Stimulated activated CD8-positive, alpha-beta memory T cell treated with anti-CD3 and anti-CD28 coated beads, Interleukin-15, amount 100 ng/mL, for 24 hours (primary cell): ENCODE results near the gene MPND.
"Not testable (repeated sequence)": the region's sequence is repeated elsewhere in the genome, so short reads cannot be mapped to it uniquely, and the experiment has no call there.

Experiments
- DNase-seq: peaks from one replicate; pipeline ENCODE4 v3.0.0-alpha.2; 2020; ENCODE audit warnings: low read depth

Gene MPND

DNA sequence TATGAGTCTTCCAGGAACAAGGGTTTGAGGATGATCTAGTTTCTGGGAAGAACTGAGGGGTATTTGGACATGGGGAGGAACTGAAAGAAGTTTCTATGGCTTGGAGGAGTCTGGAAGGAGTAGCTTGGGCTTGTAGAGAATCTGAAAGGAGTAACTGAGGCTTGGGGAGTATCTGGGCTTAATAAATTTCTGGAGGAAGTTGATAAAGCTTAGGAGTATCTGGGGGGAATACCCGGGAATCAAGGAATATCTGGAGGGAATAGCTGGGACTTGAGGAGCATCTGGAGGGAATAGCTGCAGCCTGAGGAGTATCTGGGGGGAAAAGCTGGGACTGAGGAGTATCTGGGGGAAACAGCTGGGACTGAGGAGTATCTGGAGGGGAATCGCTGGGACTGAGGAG, 22.9 kb upstream of the MPND start:
- DNase-seq = no peak

- no peak for DNase-seq
These were observed 20.3 kb upstream of the MPND start for GRCh38 chr19:4322942-4323665.

- no peak for DNase-seq
These were observed 19.7 kb upstream of the MPND start for GRCh38 chr19:4323692-4324091.

- no peak for DNase-seq
These were observed 19.1 kb upstream of the MPND start for GRCh38 chr19:4324228-4324627.

DNA sequence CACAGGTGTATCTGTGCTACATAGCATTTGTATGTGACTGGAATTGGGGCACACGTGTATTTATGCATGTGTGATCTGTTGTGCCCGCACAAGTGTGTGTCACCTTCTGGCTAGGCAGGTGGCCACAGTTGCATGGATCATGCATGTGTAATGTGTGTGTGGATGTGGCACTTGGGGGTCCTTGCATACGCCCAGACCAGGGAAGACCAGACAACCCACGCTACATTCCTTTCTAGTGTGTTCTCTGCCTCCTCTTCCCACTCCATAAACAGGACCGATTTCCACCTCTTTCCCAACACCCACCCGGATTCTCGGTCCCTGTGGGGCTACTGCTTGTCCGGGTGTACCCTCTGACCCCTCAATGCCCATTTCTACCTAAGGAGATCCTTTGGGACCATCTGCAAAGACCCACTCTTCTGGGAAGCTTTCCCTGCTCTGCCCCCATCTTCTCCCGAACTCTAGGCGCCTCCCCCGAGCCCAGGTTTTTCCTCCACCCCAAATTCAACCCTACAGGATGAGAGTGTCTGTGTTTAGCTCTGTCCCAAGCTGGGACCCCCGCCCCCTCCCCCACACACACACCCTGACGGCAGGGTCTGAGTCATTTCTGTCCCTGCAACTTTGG, 17.0 kb upstream of the MPND start:
- no peak for DNase-seq

DNA sequence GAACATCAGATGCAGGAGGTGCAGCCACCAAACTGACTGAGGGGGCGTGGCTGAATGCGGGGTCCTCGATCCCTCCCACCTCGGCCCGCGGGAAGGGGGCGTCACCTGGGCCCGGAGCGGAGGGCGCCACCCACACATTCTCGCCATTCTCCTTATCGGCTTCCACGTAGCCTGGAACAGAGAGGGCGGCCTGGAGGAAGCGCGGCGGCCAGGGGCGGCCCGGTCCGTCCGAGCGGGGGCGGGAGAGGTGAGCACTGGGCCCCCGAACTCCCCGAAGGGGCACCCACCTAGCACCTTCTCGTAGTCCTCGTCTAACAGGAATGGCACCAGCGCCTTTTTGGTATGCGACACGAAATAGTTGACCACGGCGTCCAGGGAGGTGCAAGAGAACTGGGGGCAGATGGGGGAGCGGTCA, 16.5 kb upstream of the MPND start:
- no peak for DNase-seq

DNA sequence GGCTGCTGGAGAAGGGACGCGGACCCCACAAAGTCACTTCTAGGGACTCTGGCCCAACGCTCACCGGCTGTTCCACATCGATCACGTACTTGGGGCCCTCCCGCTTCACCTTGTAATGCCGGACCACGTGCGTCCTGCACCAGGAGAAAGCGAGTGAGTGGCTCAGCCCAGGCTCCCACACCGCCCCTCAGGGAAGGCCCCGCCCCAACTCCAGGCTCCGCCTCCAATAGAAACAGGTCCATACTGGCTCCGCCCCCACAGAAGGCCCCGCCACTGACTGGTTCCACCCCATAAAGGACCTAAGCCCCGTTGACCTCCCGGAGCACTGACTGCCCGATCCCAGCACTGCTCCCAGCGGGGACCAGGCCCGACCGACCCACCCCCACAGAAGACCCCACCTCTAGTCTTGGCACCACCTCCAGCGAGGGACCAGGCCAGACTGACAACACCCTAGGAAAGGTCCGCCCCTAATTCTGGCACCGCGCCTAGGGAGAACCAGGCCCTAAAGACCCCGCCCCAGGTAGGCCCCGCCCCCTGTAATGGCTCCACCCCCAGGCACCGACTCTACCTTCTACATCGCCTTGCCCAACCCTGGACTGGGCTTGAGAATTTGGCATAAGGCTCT, 16.0 kb upstream of the MPND start:
- DNase-seq = peak; percentile 52

DNA sequence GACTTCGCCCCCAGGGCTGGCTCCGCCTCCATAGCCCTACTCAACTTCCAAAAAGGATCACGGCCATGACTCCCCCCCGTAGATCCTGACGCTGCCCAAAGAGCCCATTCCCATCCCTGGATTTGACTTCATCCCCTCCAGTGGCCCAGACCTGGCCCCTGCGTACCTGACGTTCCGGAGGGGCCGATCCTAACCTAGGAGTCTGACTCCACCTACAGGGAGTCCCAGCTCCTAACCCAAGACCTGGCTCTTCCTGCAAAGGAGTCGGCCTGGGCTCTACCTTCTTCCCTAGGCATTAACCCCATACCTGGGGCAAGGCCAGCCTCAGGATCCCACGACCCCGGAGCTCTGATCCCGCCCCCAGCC, 15.5 kb upstream of the MPND start:
- no peak for DNase-seq

DNA sequence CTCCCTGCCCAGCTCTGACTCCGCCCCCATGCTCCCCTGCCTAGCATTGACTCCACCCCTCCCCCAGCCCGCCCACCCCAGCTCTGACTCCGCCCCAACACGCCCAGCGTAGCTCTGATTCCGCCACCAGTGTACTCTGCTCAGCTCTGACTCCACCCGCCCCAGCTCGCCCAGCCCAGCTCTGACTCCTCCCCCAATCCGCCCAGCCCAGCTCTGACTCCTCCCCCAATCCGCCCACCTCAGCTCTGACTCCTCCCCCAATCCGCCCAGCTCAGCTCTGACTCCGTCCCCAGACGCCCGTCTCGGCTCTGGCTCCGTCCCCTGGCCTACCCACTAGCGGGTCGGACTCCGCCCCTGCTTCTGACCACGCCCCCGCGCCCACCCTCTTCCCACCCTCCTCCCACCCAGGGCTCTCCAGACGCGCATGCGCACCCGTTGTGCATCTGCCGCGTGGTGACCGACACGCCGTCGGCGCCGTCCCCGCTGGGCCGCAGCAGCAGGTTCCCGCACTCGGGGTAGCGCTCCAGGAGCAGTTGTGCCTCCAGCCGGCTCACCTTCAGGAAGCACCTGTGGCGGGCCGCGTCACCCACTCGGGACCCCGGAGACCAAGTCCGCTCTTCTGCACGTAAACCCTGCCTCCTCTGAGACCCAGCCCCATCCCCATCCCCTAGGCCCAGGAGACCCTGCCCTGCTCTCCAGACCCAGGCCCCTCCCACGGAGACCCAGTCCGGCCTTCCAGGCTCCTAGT, 14.9 kb upstream of the MPND start:
- peak; percentile 97 for DNase-seq

DNA sequence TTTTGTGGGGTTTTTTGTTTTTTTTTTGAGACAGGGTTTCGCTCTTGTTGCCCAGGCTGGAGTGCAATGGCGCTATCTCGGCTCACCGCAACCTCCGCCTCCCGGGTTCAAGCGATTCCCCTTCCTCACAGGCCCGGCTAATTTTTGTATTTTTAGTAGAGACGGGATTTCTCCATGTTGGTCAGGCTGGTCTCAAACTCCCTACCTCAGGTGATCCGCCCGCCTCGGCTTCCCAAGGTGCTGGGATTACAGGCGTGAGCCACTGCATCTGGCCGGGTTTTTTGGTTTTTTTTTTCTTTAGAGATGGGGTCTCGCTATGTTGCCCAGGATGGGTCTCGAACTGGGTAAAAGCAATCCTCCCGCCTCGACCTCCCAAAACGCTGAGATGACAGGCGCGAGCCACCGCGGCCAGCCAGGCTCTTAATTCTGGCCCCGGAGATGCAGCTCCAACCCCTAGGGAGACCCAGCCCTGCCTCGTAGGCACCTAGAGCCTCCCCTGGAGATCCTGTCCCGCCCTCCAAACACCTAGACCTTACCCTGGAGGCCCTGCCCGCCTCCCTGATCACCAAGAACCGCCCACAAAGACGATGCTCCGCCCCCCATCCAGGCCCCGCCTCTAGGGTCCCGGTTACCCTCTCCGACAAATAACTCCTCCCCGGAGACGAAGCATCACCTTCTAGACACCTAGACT, 14.2 kb upstream of the MPND start:
- not testable (repeated sequence) for DNase-seq

- DNase-seq = no peak
These were observed 13.5 kb upstream of the MPND start for GRCh38 chr19:4329858-4330257.

- no peak for DNase-seq
These were observed 8.3 kb upstream of the MPND start for GRCh38 chr19:4334929-4335570.

DNA sequence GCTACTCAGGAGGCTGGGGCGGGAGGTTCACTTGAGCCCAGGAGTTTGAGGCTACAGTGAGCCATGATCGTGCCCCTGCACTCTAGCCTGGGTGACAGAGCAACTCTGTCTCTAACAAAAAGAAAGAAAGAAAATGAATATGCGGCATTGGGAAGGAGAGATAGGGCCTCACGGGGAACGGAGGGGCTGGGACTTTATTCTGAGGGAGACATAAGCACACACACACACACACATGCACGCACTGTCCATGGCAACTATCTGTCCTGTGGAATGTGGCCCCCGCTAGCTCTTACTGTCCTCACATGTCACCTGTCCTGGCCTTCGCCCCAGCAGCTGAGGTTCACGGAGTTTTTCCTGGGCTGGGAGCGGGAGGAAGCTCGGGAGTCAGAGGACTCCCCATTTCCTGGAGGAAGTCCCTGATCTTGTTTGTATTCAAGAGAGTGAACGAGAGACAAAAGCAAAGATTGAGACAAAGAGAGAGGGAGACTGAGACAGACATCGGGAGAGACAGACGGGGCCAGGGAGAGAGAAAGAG, 5.4 kb upstream of the MPND start:
- DNase-seq = no peak

GRCh38 chr19:4338441-4339355, 4.7 kb upstream of the MPND start, which contains the start of gene STAP2:
TSS of gene STAP2 (minus strand) at chr19:4338827. CDS start at chr19:4338753, 74 bp downstream.
- DNase-seq = no peak

DNA sequence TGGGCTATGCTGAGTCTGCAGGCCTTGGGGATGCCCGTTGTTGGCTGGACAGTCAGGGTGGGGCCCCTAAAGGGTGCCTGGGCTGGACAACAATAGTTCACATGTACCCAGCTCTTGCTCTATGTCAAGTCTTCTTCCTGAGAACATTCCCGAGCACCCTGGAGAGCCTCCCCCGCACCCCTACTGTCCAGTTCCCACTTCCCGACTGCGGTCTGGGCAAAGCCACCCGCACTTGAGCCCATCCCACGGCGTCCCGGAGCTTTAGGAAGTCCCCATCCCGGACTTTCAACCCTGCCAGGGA, 1.1 kb upstream of the MPND start:
- no peak for DNase-seq

DNA sequence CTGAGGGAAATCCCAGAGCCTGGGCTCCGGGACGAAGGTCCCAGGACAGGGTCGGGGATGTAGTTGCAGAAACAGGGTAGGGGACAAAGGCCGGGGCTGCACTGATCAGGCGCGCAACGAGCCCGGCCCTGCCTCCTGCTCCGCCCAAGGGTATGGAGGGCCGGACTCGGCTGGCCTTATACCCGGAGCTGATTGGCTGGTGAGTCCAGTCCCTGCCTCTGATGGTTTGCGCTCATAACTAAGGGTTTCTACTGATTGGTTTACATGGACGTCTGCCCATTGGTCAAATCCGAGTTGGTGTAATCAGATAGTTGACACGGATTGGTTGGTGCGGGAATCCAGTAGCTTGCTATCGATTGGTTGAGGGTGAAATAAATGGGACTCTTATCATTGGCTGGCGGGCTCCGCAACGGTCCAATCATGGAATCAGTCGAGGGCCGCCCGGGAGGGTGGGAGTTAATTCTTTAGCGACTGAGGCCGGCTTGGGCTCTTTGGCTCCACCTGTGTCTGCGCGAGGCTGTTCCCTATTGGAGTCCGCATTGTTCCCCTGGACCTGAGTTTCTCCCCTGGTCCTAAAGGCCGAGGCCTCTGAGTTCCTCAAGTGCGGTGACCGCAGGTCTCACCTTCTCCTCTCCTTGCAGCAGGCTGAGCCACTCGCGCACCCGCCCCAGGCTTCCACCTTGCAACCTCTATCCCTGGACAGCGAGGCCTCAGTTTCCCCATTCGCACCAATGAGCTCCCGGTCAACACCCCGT, 570 bp upstream of the MPND start:
- DNase-seq = peak; percentile 61

DNA sequence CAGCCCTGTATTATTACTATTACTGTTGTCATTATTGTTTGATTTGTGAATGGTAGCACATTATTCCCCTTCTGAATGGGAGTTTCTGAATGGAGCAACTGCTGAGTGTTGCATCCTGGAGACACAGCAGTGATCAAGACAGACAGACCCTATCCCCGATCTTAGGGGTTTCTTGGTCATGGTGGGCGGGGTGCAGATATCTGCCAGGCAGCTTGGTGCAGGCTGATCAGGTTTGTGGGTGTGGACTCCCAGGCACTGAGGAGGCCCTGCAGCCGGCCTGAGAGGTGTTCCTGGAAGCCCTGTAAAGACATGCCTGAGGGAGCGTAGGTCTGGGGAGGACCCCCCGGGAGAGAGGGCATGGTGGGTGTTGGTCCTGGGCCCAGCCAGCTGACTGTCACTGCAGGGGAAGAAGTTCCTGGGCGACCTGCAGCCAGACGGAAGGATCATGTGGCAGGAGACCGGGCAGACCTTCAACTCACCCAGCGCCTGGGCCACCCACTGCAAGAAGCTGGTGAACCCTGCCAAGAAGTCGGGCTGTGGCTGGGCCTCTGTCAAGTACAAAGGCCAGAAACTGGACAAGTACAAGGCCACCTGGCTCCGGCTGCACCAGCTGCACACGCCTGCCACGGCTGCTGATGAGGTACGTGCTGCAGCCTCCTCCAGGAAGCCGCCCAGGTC, 2.1 kb downstream of the MPND start:
- no peak for DNase-seq

DNA sequence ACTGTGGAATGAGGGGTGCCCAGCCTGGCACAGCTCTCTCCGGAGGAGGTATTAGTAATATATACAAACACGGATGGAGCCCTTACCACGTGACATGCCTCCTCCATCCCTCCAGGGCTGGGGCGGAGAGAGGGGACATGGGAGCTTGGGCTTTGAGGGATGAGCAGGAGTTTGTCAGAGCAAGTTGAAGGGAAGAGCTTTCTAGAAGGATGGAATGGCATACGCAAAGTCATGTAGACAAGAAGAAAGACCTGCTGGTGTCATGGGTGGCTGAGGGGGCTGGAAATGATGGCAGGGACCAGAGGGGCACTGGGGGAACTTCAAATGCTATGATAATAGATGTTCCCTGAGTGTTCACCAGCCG, 2.6 kb downstream of the MPND start:
- no peak for DNase-seq

GRCh38 chr19:4347521-4347920, 4.2 kb downstream of the MPND start:
- no peak for DNase-seq
